SKM-1 (cell line): ENCODE data around the gene DGKA.
"Not testable (repeated sequence)": the region's sequence is repeated elsewhere in the genome, so short reads cannot be mapped to it uniquely, and the experiment has no call there.

Experiments
- DNase-seq: peaks from one replicate; lab custom pipeline; 2025; ENCODE audit not compliant: unreplicated experiment; lab: John Stamatoyannopoulos, UW

Gene DGKA

GRCh38 chr12:55966408-55967281, 35.7 kb downstream of the DGKA start, which contains the start of gene CDK2:
TSS of gene CDK2 (plus strand) at chr12:55966830. CDS start at chr12:55967009, 179 bp downstream.
- DNase-seq: peak; percentile 40

- DNase-seq: no peak
These were observed 38.4 kb downstream of the DGKA start for GRCh38 chr12:55969356-55969755.

DNA sequence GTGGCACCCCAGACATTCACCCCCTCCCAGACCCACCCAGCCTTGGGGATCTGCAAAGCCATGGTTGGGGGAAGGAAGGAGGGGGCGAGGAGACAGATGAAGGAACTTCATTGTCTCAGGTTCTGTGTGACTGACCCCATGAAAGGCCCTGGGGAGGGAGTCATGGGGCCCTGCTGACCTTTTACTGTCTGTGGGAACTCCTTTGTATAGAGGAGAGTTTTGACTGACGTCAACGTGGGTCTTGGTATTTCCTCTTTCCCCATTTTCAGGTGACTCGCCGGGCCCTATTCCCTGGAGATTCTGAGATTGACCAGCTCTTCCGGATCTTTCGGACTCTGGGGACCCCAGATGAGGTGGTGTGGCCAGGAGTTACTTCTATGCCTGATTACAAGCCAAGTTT, 39.8 kb downstream of the DGKA start:
- no peak for DNase-seq

GRCh38 chr12:55972042-55972441, 41.1 kb downstream of the DGKA start:
- no peak for DNase-seq

GRCh38 chr12:55972456-55972855, 41.5 kb downstream of the DGKA start:
- no peak for DNase-seq

- DNase-seq: no peak
These were observed 42.1 kb downstream of the DGKA start for GRCh38 chr12:55972911-55973598.

GRCh38 chr12:55973599-55974307, 42.8 kb downstream of the DGKA start, which contains the start of gene RAB5B:
TSS of gene RAB5B (plus strand) at chr12:55974078. CDS start at chr12:55986961, 12,883 bp downstream.
- peak; percentile 92 for DNase-seq

DNA sequence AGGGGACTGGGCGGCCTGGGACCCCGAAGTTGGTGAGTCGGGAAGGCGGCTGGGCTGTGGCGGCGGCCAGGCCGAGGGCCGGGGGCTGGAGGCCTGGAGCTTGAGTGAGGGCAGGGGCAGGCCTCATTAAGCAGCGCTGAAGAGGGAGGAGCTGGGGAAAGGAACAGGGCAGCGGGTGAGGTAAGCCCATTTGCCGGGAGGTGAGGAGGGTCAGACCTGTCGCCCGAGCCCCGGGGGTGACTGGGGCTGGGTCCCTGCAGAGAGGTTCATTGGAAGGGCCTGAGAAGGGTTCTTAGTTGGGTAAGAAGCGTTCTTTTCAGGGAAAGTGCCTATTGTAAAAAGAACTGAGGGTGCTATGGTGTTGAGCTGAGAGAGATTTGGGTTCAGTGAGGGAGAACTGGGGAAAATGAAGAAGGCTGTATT, 43.4 kb downstream of the DGKA start:
- DNase-seq: no peak

DNA sequence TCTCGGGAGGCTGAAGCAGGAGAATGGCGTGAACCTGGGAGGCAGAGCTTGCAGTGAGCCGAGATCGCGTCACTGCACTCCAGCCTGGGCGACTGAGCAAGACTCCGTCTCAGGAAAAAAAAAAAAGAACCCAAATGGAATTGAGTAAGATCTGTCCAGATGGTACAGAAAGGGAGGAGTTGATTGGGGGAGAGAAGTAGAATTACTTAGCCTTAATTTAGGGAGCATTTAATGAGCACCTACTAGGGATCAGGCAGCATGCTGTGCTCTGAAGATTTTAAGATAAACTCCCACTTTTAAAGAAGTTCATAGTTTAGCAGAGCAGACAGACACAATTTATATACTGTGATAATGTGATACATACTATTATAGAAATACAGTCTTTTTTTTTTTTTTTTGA, 47.4 kb downstream of the DGKA start:
- no peak for DNase-seq

- DNase-seq: no peak
These were observed 48.1 kb downstream of the DGKA start for GRCh38 chr12:55979069-55979468.

DNA sequence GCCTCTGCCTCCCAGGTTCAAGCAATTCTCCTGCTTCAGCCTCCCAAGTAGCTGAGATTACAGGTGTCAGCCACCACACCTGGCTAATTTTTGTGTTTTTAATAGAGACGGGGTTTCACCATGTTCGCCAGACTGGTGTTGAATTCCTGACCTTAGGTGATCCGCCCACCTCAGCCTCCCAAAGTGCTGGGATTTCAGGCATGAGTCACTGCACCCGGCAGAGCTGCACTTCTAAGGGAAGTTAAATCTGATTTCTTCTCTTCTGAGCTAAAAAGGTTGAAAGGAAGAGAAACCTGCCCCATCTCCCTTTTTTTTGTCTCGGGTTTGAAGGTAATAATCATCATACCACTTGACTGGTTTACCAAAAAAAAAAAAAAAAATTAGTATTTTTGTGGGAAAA, 50.9 kb downstream of the DGKA start:
- not testable (repeated sequence) for DNase-seq

- DNase-seq: peak; percentile 16
These were observed 51.5 kb downstream of the DGKA start for GRCh38 chr12:55982319-55982936.

GRCh38 chr12:55983232-55983842, 52.4 kb downstream of the DGKA start:
- DNase-seq: no peak

GRCh38 chr12:55984861-55985260, 53.9 kb downstream of the DGKA start:
- DNase-seq: no peak

- no peak for DNase-seq
These were observed 54.4 kb downstream of the DGKA start for GRCh38 chr12:55985341-55985740.

DNA sequence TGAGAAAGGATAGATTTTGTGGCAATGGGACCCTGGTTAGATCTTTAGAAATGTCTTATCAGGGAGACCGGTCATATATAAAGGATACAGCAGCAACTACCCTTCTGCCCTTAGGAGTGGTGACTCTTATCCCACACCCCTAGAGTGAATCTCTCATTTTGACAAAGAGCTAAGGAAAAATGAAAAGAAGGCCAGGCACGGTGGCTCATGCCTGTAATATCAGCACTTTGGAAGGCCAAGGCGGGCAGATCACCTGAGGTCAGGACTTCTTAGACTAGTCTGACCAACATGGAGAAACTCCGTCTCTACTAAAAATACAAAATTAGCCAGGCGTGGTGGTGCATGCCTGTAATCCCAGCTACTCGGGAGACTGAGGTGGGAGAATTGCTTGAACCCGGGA, 55.0 kb downstream of the DGKA start:
- DNase-seq: not testable (repeated sequence)

DNA sequence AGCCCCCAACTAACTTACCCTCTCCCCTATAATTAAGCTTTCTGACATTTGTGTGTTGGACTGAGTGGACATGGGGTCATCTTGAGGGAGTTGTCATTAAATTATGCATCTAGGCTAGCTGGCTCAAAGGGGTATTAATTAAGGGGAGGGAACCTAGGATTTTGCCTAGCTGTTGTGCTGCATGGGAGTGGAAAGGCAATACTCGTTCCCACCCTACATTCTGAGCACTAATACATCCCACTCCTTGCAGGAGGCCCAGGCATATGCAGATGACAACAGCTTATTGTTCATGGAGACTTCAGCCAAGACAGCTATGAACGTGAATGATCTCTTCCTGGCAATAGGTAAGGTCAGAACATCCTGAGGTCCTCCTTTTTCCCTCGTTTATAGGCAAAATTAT, 60.1 kb downstream of the DGKA start:
- DNase-seq: no peak

DNA sequence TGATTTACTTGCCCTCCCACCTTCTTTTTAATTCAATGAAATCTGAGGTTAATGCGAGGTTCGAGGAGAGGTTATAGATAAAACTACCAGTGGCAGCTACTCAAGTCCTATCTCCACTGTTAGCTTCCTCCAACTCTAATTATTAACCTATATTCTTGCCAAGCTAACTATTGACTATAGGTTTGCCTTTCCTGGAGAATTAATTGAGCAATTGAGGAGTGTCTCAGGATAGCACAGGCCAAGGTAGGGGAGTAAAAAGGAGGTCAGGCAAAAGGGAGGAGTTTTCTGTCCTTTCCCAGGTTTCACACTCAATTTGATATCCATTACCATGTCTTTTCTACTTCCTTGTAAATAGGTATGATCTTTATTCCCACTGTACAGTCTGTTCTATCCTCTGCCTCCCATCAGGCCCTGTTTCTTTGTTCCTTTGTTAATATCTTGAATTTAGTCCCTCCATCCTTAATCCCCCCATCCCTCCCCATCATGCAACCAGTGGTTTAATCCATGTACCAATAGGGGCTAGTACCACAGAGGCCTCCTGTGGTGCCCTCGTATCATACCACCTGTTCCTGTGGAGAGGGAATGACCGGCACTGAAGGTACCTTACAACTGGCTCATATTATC, 62.4 kb downstream of the DGKA start:
- DNase-seq: no peak

DNA sequence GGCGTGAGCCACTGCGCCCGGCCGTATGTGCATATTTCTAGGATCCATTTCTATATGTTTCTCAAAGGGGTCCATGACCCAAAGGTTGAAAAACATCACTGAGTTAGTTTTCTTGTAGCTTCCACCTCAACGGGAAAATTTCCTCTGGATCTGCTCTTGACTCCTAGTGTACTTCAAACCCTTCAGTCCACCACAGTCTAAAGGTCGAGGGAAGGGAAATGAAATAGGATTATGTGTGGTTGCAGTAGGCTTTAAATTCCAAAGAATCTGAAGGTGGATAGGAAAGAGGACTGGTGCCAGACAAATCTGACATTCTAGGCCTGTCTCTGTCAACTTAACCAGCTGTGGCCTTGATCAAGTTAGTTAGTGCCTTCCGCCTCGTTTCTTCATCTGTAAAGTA, 64.4 kb downstream of the DGKA start:
- DNase-seq: no peak

DNA sequence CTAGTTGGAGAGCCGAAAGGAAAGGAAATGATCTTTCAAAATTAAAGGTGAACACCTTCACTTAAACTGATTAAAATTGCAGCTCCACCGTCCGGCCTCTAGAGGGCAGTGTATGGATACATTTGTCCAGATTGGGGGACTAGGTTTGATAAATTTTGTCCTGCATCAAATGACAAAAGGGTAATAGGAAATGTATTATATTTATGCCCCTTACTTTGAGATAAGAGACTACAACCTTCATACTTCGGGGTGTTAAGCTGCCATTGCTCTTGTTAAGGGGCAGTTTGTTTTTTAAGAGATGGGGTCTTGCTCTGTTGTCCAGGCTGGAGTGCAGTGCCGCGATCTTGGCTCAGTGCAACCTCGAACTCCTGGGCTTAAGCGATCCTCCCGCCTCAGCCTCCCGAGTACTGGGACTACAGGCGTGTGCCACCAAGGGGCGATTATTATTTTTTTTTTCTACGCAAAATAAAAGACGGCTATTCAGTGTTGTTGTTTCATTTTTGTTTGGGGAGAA, 65.3 kb downstream of the DGKA start:
- DNase-seq: no peak
